Adipose tissue (tissue), 3 donors: ENCODE measurements around the gene ATP13A3. TPM values are rescaled to one million over a fixed set of nuclear protein-coding genes. Genes with fewer than 3 reads are reported as not detected.

Source experiments
- H3K27ac ChIP-seq: one replicate; pipeline ENCODE4 v1.5.1; 2013; ENCODE audit warnings: low read depth, low read length
- WGBS, 3 donors: extraction: QIAGEN DNeasy Blood & Tissue Kit; methylation state at CpG; one replicate each; pipeline ENCODE4 v1.1.7; 2013; 5-methylcytosine and 5-hydroxymethylcytosine counted together
- polyA plus RNA-seq, 3 donors: library from polyadenylated mRNA; stranded (reverse); fragments of 200-250 nt; gene quantifications; one replicate each; pipeline ENCODE4 v1.2.3, GENCODE V29; 2013
- donor health status: healthy with polysubstance abuse.
- donor health status: Bipolar disorder and iron deficiency.
- donor health status: healthy.

The ATP13A3 gene
- polyA plus RNA-seq, 3 donors = 10.5 to 63.9 (median 15.4) TPM

GRCh38 chr3:194407423-194407822 lies 79.4 kb downstream of the ATP13A3 start:
- WGBS, 3 donors = 87 to 93% (median 93%) methylated on average over 7 of the region's 7 CpGs
- no peak overlapping the region for H3K27ac ChIP-seq

- H3K27ac ChIP-seq = no peak overlapping the region
- 96 to 99% (median 97%) methylated on average over 2 of the region's 2 CpGs for WGBS, 3 donors
These were observed 81.0 kb downstream of the ATP13A3 start for GRCh38 chr3:194405766-194406165.

GRCh38 chr3:194404365-194405140 lies 82.2 kb downstream of the ATP13A3 start:
- no peak overlapping the region for H3K27ac ChIP-seq
- 42 to 50% (median 46%) methylated on average over 10 of the region's 10 CpGs for WGBS, 3 donors

GRCh38 chr3:194401868-194402329 lies 84.9 kb downstream of the ATP13A3 start:
- H3K27ac ChIP-seq = no peak overlapping the region
- 78 to 82% (median 81%) methylated on average over 8 of the region's 8 CpGs for WGBS, 3 donors

GRCh38 chr3:194401346-194401745 lies 85.5 kb downstream of the ATP13A3 start:
- 81 to 92% (median 86%) methylated on average over 9 of the region's 9 CpGs for WGBS, 3 donors

GRCh38 chr3:194399874-194400411 lies 86.9 kb downstream of the ATP13A3 start:
- 82 to 85% (median 83%) methylated on average over 15 of the region's 15 CpGs for WGBS, 3 donors
- no peak overlapping the region for H3K27ac ChIP-seq

More at GRCh38 chr3:194401346-194401745, 85.5 kb downstream of the ATP13A3 start:
- H3K27ac ChIP-seq = no peak overlapping the region

- H3K27ac ChIP-seq = no peak within 1 kb of the TSS
- WGBS, 3 donors = 41 to 66% (median 52%) methylated on average over 2 of the region's 2 CpGs
These were observed 87.6 kb downstream of the ATP13A3 start, which contains the start of gene GP5 for GRCh38 chr3:194399166-194399565. Gene GP5 (minus strand): TSS chr3:194399266. CDS start chr3:194398282, 984 bp downstream.

GRCh38 chr3:194397757-194398312 lies 89.0 kb downstream of the ATP13A3 start:
- H3K27ac ChIP-seq = no peak overlapping the region
- WGBS, 3 donors = 4 to 6% (median 5%) methylated on average over 38 of the region's 38 CpGs

GRCh38 chr3:194396859-194397756 lies 89.7 kb downstream of the ATP13A3 start:
- WGBS, 3 donors = 15 to 22% (median 16%) methylated on average over 65 to 73 of the region's 73 CpGs
- H3K27ac ChIP-seq = no peak overlapping the region

GRCh38 chr3:194396539-194396858 lies 90.3 kb downstream of the ATP13A3 start:
- H3K27ac ChIP-seq = no peak overlapping the region
- WGBS, 3 donors = 20 to 31% (median 20%) methylated on average over 11 to 13 of the region's 13 CpGs

- WGBS, 3 donors = 39 to 54% (median 42%) methylated on average over 26 of the region's 26 CpGs
- no peak overlapping the region for H3K27ac ChIP-seq
These were observed 90.8 kb downstream of the ATP13A3 start for GRCh38 chr3:194395778-194396538.

GRCh38 chr3:194395212-194395611 lies 91.6 kb downstream of the ATP13A3 start:
- no peak overlapping the region for H3K27ac ChIP-seq
- 69 to 90% (median 82%) methylated on average over 5 of the region's 5 CpGs for WGBS, 3 donors

GRCh38 chr3:194392576-194392975 lies 94.2 kb downstream of the ATP13A3 start:
- 88 to 94% (median 91%) methylated on average over 7 of the region's 7 CpGs for WGBS, 3 donors
- H3K27ac ChIP-seq = no peak overlapping the region

- no peak overlapping the region for H3K27ac ChIP-seq
These were observed 96.0 kb downstream of the ATP13A3 start for GRCh38 chr3:194390835-194391234.

- H3K27ac ChIP-seq = no peak overlapping the region
- WGBS, 3 donors = 90 to 95% (median 90%) methylated on average over 8 of the region's 8 CpGs
These were observed 97.5 kb downstream of the ATP13A3 start for GRCh38 chr3:194389269-194389668.

- 93 to 97% (median 93%) methylated on average over 8 of the region's 8 CpGs for WGBS, 3 donors
- no peak overlapping the region for H3K27ac ChIP-seq
These were observed 98.8 kb downstream of the ATP13A3 start for GRCh38 chr3:194387926-194388418.

GRCh38 chr3:194387276-194387675 lies 99.5 kb downstream of the ATP13A3 start:
- H3K27ac ChIP-seq = no peak overlapping the region
- WGBS, 3 donors = 88 to 98% (median 97%) methylated on average over 6 of the region's 6 CpGs

GRCh38 chr3:194386648-194387047 lies 100.2 kb downstream of the ATP13A3 start:
- 44 to 63% (median 60%) methylated on average over 7 of the region's 7 CpGs for WGBS, 3 donors
- no peak overlapping the region for H3K27ac ChIP-seq
